AG20443 (cell line): ENCODE data around the gene MTHFS.
"Not testable (repeated sequence)": the region's sequence is repeated elsewhere in the genome, so short reads cannot be mapped to it uniquely, and the experiment has no call there.

Experiments
- DNase-seq: peaks from one replicate; pipeline ENCODE4 v3.0.0; 2012; ENCODE audit warnings: low spot score, mixed read lengths

Gene MTHFS

DNA sequence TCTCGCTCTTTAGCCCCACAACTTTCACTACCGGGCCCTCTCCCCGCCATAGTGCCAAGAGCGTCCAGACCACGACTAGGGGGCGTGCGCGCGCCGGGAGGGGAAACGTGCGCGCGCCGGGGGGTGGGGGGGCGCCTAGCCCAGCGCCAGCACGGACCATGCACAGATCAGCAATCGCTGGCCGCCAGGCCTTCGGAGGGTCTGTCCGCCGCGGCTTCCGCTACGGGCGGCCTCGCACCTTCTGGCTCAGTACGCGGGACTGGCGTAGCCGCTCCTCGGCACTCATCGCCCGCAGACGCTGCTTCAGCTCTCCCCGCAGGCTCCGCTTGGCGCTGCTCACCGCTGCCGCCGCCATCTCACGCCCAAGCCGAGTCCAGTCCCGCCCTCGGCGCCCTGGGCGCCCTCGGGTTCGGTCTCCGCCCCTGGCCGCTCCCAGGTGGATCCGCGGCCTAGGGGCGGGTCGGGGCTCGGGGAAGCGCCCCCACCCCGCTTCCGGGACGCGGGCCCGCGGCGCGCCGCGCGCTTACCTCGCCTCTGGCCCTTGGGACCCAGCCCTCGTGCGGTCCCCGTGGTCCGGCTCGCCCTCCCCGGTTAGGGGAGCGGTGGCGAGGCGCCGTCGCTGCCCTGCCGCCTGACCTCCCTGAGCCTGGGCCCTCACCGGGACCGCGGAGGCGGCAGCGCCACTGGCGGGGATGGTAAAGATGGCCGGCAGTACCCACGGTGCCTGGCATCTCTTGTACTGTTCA lies at the start of gene MTHFS:
Gene MTHFS, minus strand, starts transcription at position 381 of the 746 bp plus-strand sequence. Its CDS starts 26 bp downstream, at position 355.
- peak; percentile 94 for DNase-seq

DNA sequence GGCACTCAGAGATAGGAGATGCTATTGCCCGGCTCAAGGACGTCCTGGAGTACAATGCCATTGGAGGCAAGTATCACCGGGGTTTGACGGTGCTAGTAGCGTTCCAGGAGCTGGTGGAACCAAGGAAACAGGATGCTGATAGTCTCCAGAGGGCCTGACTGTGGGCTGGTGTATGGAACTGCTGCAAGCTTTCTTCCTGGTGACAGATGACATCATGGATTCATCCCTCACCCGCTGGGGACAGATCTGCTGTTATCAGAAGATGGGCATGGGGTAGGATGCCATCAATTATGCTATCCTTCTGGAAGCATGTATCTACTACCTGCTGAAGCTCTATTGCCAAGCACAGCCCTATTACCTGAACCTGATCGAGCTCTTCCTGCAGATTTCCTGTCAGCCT lies 47.8 kb upstream of the MTHFS start:
- no peak for DNase-seq

DNA sequence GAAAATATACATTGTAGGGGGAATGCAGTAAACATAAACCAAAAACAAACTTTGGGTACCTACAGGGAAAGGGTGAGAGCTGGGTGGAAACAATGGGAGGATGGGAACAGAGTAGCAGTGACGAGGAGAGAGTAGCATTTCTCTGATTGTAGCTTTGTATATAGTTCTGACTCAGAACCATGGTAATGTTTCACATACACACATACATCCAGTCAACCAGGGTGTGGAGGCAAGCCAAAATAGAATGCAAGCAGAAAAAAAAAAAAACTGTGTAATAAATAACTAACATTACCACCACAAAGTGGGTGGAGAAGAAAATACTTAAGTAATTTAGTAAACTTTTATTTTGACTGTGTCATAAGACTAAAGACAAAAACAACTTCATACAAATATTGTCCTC lies 47.0 kb upstream of the MTHFS start:
- DNase-seq: no peak

DNA sequence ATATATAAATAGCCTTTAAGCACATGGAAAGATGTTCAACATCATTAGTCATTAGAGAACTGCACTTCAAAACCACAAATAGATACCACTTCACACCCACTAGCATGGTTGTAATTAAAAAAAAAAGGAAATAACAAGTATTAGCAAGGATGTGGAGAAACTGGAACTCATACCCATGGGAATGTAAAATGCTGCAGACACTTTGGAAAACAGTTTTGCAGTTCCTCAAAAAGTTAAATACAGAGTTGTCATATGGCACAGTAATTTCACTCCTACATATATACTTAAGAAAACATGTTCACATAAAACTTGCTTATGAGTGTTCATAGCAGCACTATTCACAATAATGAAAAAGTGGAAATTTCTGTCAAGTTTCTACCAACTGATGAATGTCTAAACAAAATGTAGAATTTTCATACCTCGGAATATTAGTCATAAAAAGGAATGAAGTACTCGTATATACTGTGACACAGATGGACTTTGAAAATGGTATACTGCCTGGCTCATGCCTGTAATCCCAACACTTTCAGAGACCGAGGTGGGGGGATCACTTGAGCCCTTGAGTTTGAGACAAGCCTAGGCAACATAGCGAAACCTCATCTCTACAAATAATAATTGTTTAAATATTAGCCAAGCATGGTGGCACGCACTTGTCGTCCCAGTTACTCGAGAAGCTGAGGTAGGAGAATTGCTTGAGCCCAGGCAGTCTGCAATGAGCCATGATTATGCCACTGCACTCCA lies 46.1 kb upstream of the MTHFS start:
- DNase-seq: no peak

DNA sequence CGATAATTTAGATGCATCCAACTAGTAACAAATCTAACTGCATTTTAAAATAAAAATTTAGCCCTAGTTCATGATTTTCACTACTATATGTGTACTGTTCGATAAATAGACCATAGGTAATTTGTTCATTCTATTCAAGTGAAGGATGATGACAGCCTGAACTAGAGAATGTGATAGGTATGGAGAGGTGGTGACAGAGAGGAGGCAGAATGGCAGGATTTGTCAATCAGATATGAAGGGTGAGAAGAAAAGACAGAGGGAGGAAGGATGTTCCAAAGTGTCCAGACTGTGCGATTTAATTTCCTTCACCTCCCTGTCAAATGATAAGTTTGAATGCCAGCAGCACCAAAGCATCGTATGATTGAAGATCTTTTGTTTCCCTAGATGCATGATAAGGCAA lies 42.6 kb upstream of the MTHFS start:
- DNase-seq: no peak

DNA sequence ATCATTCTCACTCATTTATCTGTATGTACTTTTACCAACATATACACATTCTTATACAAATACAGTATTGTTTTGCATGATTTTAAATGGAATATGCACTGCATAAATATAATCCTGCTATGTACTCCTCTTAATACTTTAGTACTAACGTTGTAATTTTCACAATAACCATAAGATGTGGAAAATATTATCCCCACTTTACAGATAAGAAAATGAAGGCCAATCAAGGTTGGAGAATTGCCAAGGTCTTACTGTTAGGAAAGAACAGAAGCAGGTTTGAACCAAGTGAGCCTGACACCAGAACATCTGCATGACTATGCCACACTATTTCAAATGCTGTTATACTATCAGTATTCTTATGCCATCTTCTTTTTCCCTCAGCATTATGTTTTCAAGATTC lies 41.3 kb upstream of the MTHFS start:
- no peak for DNase-seq

DNA sequence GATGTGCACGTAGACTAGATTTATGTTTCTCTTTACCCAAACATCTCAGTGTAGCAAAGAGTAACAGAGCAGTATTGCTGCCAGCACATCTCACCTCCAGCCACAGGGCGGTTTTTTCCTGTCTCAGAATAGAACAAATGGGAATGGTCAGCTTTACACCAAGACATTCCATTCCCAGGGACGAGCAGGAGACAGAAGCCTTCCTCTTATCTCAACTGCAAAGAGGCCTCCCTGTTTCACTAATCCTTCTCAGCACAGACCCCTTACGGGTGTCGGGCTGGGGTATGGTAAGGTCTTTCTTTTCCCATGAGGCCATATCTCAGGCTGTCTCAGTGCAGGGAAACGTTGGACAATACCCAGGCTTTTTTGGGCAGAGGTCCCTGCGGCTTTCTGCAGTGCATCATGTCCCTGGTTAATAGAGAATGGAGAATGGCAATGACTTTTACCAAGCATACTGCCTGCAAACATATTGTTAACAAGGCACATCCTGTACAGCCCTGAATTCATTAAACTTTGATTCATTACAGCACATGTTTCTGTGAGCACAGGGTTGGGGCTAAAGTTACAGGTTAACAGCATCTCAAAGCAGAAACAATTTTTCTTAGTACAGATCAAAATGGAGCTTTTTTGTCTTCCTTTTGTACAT lies 38.9 kb upstream of the MTHFS start:
- not testable (repeated sequence) for DNase-seq

DNA sequence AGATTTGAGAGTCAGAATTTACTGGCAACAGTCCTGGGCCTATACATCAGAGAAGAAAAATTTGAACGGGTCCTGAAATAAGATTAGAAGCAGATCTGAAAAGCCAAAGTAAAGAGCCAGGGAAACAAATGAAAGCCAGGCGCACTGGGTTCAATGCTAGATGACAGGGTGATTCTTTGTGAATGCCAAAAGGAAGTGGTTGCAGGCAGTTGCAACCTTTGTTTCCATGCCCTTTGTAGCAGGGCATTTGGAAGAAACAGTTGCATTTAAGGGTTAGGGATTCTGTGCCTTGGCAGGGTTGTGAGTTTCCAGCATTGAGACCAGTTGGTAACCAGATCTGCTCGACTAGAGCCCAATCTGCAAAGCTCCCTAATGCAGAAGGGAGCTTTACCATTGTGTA lies 36.4 kb upstream of the MTHFS start:
- DNase-seq: no peak

DNA sequence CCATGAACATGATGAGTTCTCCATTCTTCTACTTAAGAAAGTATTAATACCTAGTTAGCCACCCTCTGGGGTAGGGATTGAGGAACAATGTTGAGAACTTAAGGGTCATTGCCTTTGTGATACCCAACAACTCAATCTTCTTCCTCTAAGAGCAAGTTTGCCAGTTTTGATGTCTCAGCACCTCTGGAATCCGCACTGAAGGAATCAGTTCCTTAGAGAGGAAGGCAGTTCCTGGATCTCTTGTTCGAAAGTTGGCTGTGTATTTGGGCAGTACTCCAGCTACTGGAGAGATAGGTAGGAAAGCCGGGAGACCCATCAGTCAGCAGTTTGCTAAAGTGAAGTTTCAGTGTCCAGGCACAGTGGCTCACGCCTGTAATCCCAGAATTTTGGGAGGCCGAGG lies 35.6 kb upstream of the MTHFS start:
- DNase-seq: no peak

DNA sequence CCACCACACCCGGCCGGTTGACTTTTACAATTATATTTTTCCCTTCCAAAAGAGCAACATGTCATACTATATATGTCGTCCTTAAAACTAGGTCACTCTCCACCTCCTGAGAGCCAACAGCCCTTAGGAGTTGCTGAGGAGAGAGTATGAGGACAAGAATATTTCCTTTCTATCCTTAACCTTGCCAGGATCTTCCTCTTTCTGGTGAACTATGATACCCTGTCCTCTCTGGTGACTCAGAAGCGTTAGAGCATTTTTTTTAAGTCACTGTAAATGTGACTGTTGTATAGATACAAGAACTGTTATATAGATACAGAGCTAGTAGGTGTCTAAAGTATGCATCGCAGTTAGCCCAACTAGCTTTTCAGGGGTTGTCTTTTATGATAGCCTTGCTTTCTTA lies 33.7 kb upstream of the MTHFS start:
- DNase-seq: no peak

DNA sequence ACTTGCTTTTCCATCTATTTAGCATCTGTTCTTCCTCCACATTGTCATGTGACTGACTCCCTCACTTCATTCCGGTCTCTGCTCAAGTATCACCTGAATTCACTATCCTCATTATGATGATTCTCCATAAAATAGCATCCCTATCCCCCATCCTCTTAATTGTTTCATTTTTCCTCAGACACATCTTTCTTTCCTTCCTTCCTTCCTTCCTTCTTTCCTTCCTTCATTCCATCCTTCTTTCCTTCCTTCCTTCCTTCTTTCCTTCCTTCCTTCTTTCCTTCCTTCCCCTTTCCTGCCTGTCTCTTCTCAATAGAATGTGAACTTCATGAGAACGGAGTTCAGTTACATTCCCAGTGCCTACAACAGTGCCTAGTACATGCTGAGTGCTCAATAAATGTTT lies 32.6 kb upstream of the MTHFS start:
- DNase-seq: no peak

DNA sequence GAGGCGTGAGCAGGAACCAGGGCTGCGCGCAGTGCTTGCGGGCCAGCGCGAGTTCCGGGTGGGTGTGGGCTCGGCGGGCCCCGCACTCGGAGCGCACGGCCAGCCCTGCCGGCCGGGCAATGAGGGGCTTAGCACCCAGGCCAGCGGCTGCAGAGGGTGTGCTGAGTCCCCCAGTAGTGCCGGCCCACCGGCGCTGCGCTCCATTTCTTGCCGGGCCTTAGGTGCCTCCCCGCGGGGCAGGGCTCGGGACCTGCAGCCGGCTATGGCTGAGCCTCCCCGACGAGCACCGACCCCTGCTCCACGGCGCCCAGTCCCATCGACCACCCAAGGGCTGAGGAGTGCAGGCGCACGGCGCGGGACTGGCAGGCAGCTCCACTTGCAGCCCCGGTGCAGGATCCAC lies 29.3 kb upstream of the MTHFS start:
- not testable (repeated sequence) for DNase-seq

DNA sequence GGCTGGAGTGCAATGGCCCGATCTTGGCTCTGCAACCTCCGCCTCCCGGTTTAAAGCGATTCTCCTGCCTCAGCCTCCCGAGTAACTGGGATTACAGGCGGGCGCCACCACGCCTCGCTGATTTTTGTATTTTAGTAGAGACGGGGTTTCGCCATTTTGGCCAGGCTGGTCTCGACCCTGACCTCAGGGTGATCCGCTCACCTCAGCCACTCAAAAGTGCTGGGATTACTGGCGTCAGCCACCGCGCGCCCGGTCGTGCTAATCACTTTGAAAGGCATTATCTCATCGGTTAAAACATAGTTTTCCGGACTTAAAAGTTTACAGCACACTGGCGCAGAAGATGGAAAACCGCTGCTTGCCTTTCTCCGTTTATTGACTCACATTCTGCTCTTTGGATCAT lies 27.6 kb upstream of the MTHFS start:
- DNase-seq: no peak

DNA sequence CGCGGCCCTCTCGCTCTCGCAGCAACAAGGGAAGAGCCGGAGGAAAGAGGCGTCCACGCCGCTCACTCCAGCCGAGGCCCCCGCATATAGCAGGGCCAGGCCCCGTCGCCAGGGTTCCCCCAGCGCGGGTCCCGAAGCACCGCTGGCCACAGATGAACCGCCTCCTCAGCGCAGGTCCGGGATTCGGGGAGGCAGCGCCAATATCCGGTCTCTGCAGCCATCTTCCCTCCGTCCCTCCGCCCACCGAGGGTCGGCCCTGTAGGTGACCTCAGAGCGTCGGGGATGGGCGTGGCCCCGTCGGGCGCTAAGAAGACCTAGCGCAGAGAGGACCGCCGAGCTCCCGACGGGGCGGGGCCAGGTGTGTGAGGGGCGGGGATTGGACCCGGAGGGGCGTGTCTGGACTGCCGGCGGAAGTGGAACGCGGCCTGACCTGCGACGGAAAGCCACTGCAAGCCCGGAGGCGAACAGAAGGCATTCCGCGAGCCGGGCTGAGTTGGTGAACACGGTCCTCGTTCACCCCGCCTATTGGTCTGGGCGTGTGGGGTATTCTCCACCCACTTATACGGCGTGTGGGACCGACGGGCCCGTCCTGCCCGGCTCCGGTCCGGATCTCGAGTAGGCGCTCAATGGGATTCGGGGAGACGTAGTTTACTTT lies 26.8 kb upstream of the MTHFS start:
- DNase-seq: peak; percentile 97

DNA sequence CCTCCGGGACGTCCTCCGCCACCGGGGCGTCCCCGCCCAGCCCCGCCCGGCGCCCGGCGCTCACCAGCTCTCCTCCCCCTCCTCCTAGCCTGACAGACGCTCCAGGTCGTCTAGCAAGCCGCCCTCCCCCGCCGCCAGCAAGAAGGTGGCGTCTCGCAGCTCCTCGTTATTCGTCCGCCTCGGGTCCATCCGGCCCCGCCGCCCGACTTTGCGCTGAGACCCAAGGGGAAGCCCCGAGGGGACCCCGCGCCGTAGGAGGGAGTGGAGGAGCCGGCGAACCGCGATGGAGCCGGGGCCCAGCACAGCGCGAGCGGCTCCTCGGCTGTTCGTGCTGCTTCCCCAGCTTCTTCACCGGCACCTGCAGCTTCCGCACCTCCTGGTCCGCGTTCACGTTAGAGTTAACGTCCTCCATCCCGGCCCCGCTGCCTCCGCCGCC lies 26.3 kb upstream of the MTHFS start:
- DNase-seq: peak; percentile 82

DNA sequence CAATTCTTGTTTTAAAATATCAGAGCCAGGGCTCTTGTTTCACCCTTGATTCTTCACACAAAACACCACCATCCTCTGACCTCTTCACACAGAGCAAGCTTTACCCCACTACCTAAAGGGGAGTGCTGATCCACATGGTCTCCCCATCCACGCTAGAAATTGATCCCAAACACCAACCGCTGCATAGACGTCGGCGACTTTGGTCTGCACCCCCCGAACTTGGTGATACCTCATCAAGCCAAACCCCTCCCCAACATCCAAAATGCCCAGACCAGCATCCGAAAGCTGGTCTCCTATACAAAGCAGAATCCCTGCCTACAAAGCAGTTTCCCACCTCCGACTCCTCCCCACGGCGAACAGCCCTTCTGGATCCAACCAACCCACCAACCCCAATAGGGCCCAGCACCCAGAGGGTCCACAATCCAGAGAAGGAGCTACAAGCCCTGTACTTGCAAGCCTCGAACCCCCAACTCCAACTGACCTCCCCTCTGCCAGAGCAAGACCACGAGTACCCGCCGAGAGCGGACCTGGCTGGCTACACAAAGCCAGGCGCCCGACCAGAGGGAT lies 25.8 kb upstream of the MTHFS start:
- no peak for DNase-seq

DNA sequence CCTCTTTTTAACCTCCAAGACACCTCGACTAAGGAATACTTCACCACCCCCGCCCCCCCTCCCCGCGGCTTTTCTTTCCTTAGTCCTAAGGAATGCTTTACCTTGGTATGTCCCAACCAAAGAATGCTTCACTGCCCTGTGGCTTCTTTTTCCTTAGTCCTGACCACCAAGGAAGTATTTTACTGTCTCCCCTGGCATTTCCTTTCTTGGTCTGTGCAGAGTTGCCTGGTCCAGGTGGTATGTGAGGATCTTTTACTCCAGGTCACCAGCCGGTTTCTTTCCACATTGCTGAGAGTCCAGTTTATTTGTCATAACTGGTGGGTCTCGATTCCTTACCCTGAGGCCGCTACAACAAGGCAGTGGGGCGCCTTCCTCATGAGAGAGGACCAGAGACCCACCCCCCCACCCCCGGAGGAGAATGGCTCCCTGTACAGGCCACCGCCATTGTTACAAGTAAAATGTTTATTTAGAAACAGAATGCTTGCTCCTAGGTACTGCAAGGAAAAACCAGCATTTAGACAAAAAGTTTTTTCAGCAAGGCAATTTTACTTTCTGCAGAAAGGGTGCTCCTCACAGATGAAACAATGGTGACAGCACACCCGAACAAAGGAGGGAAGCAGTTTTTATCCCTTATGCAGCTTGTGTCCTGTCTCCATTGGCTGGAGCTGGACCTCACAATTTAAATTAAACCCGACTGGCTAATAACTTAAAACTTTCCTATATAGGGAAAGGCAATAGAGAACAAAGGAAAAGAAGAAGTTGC lies 23.1 kb upstream of the MTHFS start:
- no peak for DNase-seq

DNA sequence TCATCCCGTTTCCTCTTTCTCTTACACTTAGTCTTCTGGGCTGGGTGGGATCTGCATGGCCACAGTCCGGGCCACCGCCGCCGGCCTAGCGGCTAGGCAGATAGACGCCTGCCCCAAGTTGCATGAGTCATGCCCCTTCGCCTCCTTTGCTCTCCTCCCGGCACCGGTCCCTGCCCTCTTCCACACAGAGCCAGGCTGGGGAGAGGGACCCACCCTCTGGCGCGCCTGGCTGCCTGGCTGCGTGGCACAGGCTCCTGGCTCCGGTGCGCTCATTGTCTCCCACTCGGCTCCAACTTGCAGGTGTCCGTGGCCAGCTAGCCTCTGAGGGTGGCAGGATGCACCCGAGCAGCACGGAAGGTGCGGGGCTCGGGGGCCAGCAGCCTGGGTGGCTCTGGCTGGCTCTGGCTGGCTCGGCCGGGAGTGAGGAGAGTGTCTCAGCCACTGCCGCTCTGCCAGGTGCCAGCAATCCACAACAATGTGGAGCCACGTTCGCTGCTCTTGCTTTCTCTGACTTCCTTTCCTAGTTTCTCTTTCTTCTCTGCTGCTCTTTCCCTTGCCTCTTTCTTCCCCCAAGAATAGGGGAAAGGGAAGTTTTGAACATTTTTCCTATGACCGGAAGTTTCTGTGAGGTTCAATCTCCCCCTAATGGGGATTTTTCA lies 22.4 kb upstream of the MTHFS start:
- DNase-seq: no peak

DNA sequence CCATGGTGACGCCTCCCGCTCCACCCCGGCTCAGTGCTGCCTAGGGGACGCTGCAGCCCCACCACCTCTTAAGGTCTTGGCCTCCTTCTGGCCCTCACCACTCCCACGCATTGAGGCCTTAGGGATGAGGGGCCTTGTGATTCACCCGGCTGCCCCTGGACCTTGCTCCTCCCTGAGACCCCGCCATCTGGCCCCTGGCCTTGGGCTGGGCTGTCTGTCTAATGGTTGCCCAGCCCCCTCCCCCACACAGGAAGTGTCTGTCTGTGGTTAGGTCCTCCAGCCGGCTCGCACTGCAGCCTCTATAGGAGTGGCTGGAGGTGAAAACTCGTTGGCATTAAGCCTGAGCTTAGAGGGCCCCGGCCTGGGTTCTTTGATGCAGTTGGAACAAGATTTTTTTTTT lies 21.5 kb upstream of the MTHFS start:
- DNase-seq: no peak

DNA sequence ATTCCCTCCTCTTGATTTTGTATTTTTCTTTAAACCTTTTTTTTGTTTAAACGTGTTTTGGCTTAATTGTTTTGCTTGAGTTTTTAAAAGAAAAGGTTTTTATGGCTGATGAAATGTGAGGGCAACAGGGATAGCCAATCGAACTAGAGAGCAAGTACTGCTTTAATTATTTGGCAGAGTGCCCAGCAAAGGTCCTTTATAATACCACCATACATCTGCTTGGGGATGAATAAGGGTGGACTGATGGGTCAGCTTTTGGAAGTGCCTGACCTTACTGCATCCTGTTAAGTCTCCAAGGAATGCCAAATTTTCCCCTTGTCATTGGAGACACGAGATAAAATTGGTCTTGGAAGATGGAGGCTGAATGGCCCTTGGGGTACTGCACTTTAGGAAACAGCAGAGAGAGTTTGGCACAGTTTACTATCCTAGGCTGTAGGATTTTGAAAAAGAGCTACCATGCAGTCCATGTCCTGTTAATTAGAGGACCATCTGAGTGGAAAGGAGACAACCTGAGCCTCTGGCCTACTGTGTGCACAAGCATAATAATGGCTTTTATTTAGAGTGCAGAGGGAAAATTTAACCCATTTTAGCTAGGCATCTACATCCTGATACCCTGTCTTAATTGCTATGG lies 19.8 kb upstream of the MTHFS start:
- no peak for DNase-seq
